ENCODE data around the gene CUL7. TPM values are rescaled to one million over a fixed set of nuclear protein-coding genes. Genes with fewer than 3 reads are reported as not detected.

CUL7 gene
- total and polyA plus RNA-seq, 10 of the 15 experiments (the other 5 are each of a cell fraction or from before 2014, with no cell fraction given), result 0.66 to 18.4 (median 10.9) TPM

- in situ Hi-C loops (cut with MboI) (no loop called here), intact Hi-C loops (cut with micrococcal nuclease; ENCODE audit: unreplicated experiment) (loop anchor here (1.0 kb wide), 1 partner anchor 157 kb away; the partner anchor contains the start of gene SRF)
- no peaks in the 10 kb centered on the region for H3K27me3 ChIP-seq (replicated peaks in 1 of 2; ENCODE audit: control insufficient read depth in 2 of 2, insufficient read depth in 2 of 2, low read length in 1 of 2)
- POLR2A ChIA-PET, result interaction anchor here (0.6 to 3.3 kb wide), 17 partner anchors 8 to 450 kb away, joined by 3 to 22 read pairs (median 7); partner anchors contain the start of genes CNPY3, CUL7, KLC4 and MRPL2
- H2AFZ ChIP-seq (ENCODE audit: control insufficient read depth, low read depth, low read length), result peak within 1 kb of the TSS; percentile 75
- no peaks in the 10 kb centered on the region for H4K20me1 ChIP-seq (ENCODE audit: control insufficient read depth, insufficient read depth)
- FAIRE-seq (peak; percentile 99), ATAC-seq (peak; percentile 96), DNase-seq (ENCODE audit: low read depth, low spot score) (peak; percentile 100)
- H3K4me3 ChIP-seq, result peak within 1 kb of the TSS; percentile 85
- peak within 1 kb of the TSS; percentile 98 for H3K4me2 ChIP-seq (ENCODE audit: control insufficient read depth, insufficient read depth)
- peak within 1 kb of the TSS; percentile 73 for H3K9ac ChIP-seq (ENCODE audit: control insufficient read depth, insufficient read depth, low read length)
- SMC1A ChIA-PET (ENCODE audit: uncharacterized antibody, unreplicated experiment), result interaction anchor here (0.6 to 2.8 kb wide), 12 partner anchors 9 to 563 kb away, joined by 3 to 13 read pairs (median 4); partner anchors contain the start of genes CNPY3, CUL7, KLC4 and MRPL2
- WGBS (ENCODE audit: insufficient coverage, insufficient replicate concordance, low lambda C conversion rate, missing lambda C conversion rate), result 1% methylated on average over 44 of the region's 51 CpGs
- RAD21 ChIA-PET (ENCODE audit: unreplicated experiment), result interaction anchor here (0.5 to 1.9 kb wide), 16 partner anchors 8 to 450 kb away, joined by 3 to 9 read pairs (median 4); partner anchors contain the start of genes CNPY3, CUL7, KLC4 and MRPL2
- H3K9me3 ChIP-seq (replicated peaks; ENCODE audit: control insufficient read depth, insufficient read depth, low read length), result no peaks in the 10 kb centered on the region
- H3K36me3 ChIP-seq (ENCODE audit: control insufficient read depth in 2 of 2, insufficient read depth in 2 of 2, low read length in 1 of 2), result peaks cover 11 to 15% of the 10 kb centered on the region in 2 experiments; a peak in 3 of 4 replicates
- CTCF ChIA-PET, result interaction anchor here (0.7 to 2.5 kb wide), 8 partner anchors 9 to 133 kb away, joined by 3 to 10 read pairs (median 4); partner anchors contain the start of gene PEX6
- peaks cover 7% of the 10 kb centered on the region for H3K4me1 ChIP-seq (ENCODE audit: control insufficient read depth, insufficient read depth, low read length)
- peak within 1 kb of the TSS; percentile 60 for H3K27ac ChIP-seq (ENCODE audit: control insufficient read depth, insufficient read depth)
- peaks cover 23% of the 10 kb centered on the region for H3K79me2 ChIP-seq (ENCODE audit: control insufficient read depth, insufficient read depth, low read length)
- no TSS peak for BruUV-seq (replicated peaks)
- TF ChIP-seq E2F8 (IDR thresholded peaks at IDR 0.05; ENCODE audit: low read depth, partially characterized antibody), result peak; percentile 15
- TF ChIP-seq JUND (IDR thresholded peaks at IDR 0.05; ENCODE audit: low read depth, low read length), result no peak
- TF ChIP-seq CHD1 (IDR thresholded peaks at IDR 0.05; ENCODE audit: low read depth, low read length), result no peak
- peak; percentile 58 for TF ChIP-seq SREBF1 (IDR thresholded peaks at IDR 0.05; ENCODE audit: low read length)
- TF ChIP-seq SRF (IDR thresholded peaks at IDR 0.05; ENCODE audit: low read depth in 2 of 2, low read length in 2 of 2), result peak; percentile 66 to 76
- no peak for TF ChIP-seq SMAD5 (IDR thresholded peaks at IDR 0.05; ENCODE audit: low read depth)
- TF ChIP-seq STAT1 (conservative IDR thresholded peaks at IDR 0.05), result no peak
- peak; percentile 92 for TF ChIP-seq MAX (IDR thresholded peaks at IDR 0.05; ENCODE audit: low read depth, low read length)
- peak; percentile 88 for TF ChIP-seq NKRF (conservative IDR thresholded peaks at IDR 0.05)
- no peak for TF ChIP-seq RAD21 (IDR thresholded peaks at IDR 0.05; ENCODE audit: insufficient read depth, low read depth, low read length)
- peak; percentile 80 for TF ChIP-seq ZBTB40 (IDR thresholded peaks at IDR 0.05; ENCODE audit: borderline replicate concordance)
- TF ChIP-seq GABPA (IDR thresholded peaks at IDR 0.05; ENCODE audit: low read depth), result peak; percentile 69; the same call in 1 of the 2 replicates
- peak; percentile 85 for TF ChIP-seq CREM (IDR thresholded peaks at IDR 0.05; ENCODE audit: low read depth)
- TF ChIP-seq EED (IDR thresholded peaks at IDR 0.05; ENCODE audit: low read depth), result no peak
These were observed 39.7 kb downstream of the CUL7 start, which contains the start of the genes KLHDC3 and MEA1 for GRCh38 chr6:43013843-43014433. Gene KLHDC3 (plus strand): TSS chr6:43014249. CDS start chr6:43017193, 2,944 bp downstream. Gene MEA1 (minus strand): TSS chr6:43013946. CDS start chr6:43013813, 133 bp downstream.

Data from GM12878 (cell line).